Keratinocyte (primary cell): ENCODE results near the gene CAST. TPM values are rescaled to one million over a fixed set of nuclear protein-coding genes. Genes with fewer than 3 reads are reported as not detected.

Experiments
- DNase-seq: peaks from one replicate; pipeline ENCODE4 v3.0.0-alpha.2; 2011; ENCODE audit warnings: low read depth, missing footprints, low spot score
- FAIRE-seq: peaks from 2 replicates; lab custom pipeline; 2011; peaks lifted over from hg19 to GRCh38; lab: Jason Lieb, UNC
- H2AFZ ChIP-seq: 2 replicates; pipeline ENCODE4 v1.6.0; 2012; ENCODE audit warnings: low read length, control low read depth, inconsistent platforms; ENCODE audit not compliant: control insufficient read depth
- H3K27ac ChIP-seq: 2 replicates; pipeline ENCODE4 v1.5.1; 2011; ENCODE audit warnings: low read length; ENCODE audit not compliant: control insufficient read depth, insufficient read depth
- H3K27me3 ChIP-seq: 3 replicates; pipeline ENCODE4 v1.6.0; 2011; ENCODE audit warnings: low read length; ENCODE audit not compliant: control insufficient read depth, insufficient read depth; ENCODE audit errors: extremely low read depth
- H3K36me3 ChIP-seq, 2 experiments: 2 replicates in 1 of 2; 3 replicates in 1 of 2; pipeline ENCODE4 v1.5.1; 2011; ENCODE audit warnings: low read length in 2 of 2, mild to moderate bottlenecking in 1 of 2; ENCODE audit not compliant: control insufficient read depth in 2 of 2, insufficient read depth in 2 of 2; ENCODE audit errors: extremely low read depth in 1 of 2
- H3K4me1 ChIP-seq: 3 replicates; pipeline ENCODE4 v1.5.1; 2011; ENCODE audit warnings: low read length; ENCODE audit not compliant: control insufficient read depth, insufficient read depth; ENCODE audit errors: extremely low read depth
- H3K4me2 ChIP-seq: 3 replicates; pipeline ENCODE4 v1.6.0; 2011; ENCODE audit warnings: low read depth, low read length; ENCODE audit not compliant: control insufficient read depth, insufficient read depth; ENCODE audit errors: extremely low read depth
- H3K4me3 ChIP-seq, 3 experiments: fragments of 200-600 bp in 1 of 3; sonication (generic) in 1 of 3; 2 replicates in 2 of 3; 3 replicates in 1 of 3; pipeline ENCODE4 v1.5.1; 2011 to 2016; ENCODE audit warnings: low read length in 3 of 3, mild to moderate bottlenecking in 3 of 3, control low read depth in 2 of 3, inconsistent platforms in 1 of 3, low read depth in 1 of 3, mixed read lengths in 1 of 3, mixed run types in 1 of 3, moderate library complexity in 1 of 3; ENCODE audit not compliant: control insufficient read depth in 2 of 3, insufficient read depth in 2 of 3; ENCODE audit errors: extremely low read depth in 1 of 3
- H3K79me2 ChIP-seq: 2 replicates; pipeline ENCODE4 v1.6.0; 2012; ENCODE audit warnings: low read length; ENCODE audit not compliant: control insufficient read depth, insufficient read depth
- H3K9ac ChIP-seq: 3 replicates; pipeline ENCODE4 v1.6.0; 2011; ENCODE audit warnings: low read length; ENCODE audit not compliant: control insufficient read depth, insufficient read depth; ENCODE audit errors: extremely low read depth
- H3K9me1 ChIP-seq: 3 replicates; pipeline ENCODE4 v1.6.0; 2011; ENCODE audit warnings: low read length; ENCODE audit not compliant: control insufficient read depth, insufficient read depth; ENCODE audit errors: extremely low read depth
- H3K9me3 ChIP-seq: 2 replicates; pipeline ENCODE4 v1.5.1; 2012; ENCODE audit warnings: low read depth, low read length; ENCODE audit not compliant: control insufficient read depth
- H4K20me1 ChIP-seq: 3 replicates; pipeline ENCODE4 v1.6.0; 2011; ENCODE audit warnings: low read length; ENCODE audit not compliant: control insufficient read depth, insufficient read depth; ENCODE audit errors: extremely low read depth
- EZH2 ChIP-seq: IDR thresholded peaks from one replicate; pipeline ENCODE4 v1.6.1; 2012; ENCODE audit warnings: inconsistent platforms, mild to moderate bottlenecking, low read length, moderate library complexity
- dilution Hi-C: fragments of 300-500 bp; cut with MboI; formaldehyde crosslinking; loops from one replicate; pipeline ENCODE4 v1.7.0; 2020; ENCODE audit warnings: low sequenced_read_pairs; ENCODE audit not compliant: extremely low pct_ligation_motif_present
- polyA plus RNA-seq, 5 experiments: library from polyadenylated mRNA; depleted of rRNA in 3 of 5; stranded (reverse) in 3 of 5; stranded (forward) in 1 of 5; unstranded in 1 of 5; fragments of >200 nt; gene quantifications; 1 replicate in 1 of 5; 2 replicates in 3 of 5; 3 replicates in 1 of 5; pipeline versions ENCODE4 v1.2.1 to v1.2.3, GENCODE V29; 2011 to 2012; ENCODE audit warnings: missing spikeins in 2 of 5, low read depth in 1 of 5, low replicate concordance in 1 of 5
- TF ChIP-seq, protein P1 (sequence below), 3 experiments: IDR thresholded peaks in 1 of 3; conservative IDR thresholded peaks in 1 of 3; optimal IDR thresholded peaks in 1 of 3; 2 replicates in 2 of 3; 3 replicates in 1 of 3; pipeline versions ENCODE3 to v1.5.1; 2011; ENCODE audit warnings: low read length in 3 of 3, mild to moderate bottlenecking in 3 of 3, moderate library complexity in 2 of 3, control low read depth in 1 of 3, inconsistent platforms in 1 of 3; ENCODE audit not compliant: insufficient read depth in 2 of 3; ENCODE audit errors: extremely low read depth in 1 of 3

Gene CAST
- polyA plus RNA-seq, 1 donor (not counting 4 experiments of a cell fraction or from before 2014, with no cell fraction given) = 238 TPM

GRCh38 chr5:96816411-96816939 is 154.3 kb downstream of the CAST start:
- DNase-seq (no peak), FAIRE-seq (peak; percentile 34)
- peaks cover 6% of the 10 kb centered on the region for H3K4me1 ChIP-seq
- H3K27me3 ChIP-seq = no peaks in the 10 kb centered on the region
- H3K9me3 ChIP-seq = no peaks in the 10 kb centered on the region
- H3K36me3 ChIP-seq = no peaks in the 10 kb centered on the region
- H3K4me3 ChIP-seq = no peak overlapping the region
- H2AFZ ChIP-seq = no peak overlapping the region
- H3K79me2 ChIP-seq = no peaks in the 10 kb centered on the region
- H4K20me1 ChIP-seq = no peaks in the 10 kb centered on the region
- no peak overlapping the region for H3K27ac ChIP-seq
- dilution Hi-C loops = no loop called here
- H3K4me2 ChIP-seq = no peak overlapping the region
- H3K9ac ChIP-seq = no peak overlapping the region
- no peaks in the 10 kb centered on the region for H3K9me1 ChIP-seq
- TF ChIP-seq, protein P1, sequence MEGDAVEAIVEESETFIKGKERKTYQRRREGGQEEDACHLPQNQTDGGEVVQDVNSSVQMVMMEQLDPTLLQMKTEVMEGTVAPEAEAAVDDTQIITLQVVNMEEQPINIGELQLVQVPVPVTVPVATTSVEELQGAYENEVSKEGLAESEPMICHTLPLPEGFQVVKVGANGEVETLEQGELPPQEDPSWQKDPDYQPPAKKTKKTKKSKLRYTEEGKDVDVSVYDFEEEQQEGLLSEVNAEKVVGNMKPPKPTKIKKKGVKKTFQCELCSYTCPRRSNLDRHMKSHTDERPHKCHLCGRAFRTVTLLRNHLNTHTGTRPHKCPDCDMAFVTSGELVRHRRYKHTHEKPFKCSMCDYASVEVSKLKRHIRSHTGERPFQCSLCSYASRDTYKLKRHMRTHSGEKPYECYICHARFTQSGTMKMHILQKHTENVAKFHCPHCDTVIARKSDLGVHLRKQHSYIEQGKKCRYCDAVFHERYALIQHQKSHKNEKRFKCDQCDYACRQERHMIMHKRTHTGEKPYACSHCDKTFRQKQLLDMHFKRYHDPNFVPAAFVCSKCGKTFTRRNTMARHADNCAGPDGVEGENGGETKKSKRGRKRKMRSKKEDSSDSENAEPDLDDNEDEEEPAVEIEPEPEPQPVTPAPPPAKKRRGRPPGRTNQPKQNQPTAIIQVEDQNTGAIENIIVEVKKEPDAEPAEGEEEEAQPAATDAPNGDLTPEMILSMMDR (optimal IDR thresholded peaks at IDR 0.05 in 1 of 3, IDR thresholded peaks at IDR 0.05 in 1 of 3, conservative IDR thresholded peaks at IDR 0.05 in 1 of 3; ENCODE audit: extremely low read depth in 1 of 3, insufficient read depth in 2 of 3, low read length in 3 of 3) = no peak
- TF ChIP-seq EZH2 = no peak

DNA sequence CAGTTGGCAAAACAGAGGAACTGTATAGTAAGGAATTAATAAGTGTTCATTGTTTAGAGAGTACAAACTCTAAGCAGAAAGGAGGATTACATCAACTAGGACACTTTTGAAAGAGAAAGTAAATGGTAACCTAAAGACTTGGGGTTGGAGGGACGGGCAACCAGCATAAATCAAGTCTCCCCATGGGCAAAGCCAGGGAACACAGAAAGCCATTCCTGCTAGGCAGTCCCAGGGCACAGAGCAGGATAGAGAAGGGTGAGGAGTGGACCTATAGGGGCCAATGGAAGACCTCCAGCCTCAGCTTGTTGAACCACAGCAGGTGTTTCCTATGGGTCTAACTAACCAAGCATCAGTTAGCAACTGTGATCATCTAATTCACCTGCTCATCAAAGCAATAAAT is 154.8 kb downstream of the CAST start:
- Histone ChIP-seq H3K9me1 (no peaks in the 10 kb centered on the region), H3K4me3 (no peak overlapping the region), H3K4me1 (peaks cover 12% of the 10 kb centered on the region), H3K9ac (no peak overlapping the region), H3K27me3 (no peaks in the 10 kb centered on the region), H4K20me1 (no peaks in the 10 kb centered on the region), H3K27ac (no peak overlapping the region), H3K9me3 (no peaks in the 10 kb centered on the region), H3K4me2 (no peak overlapping the region), H3K36me3 (no peaks in the 10 kb centered on the region), H3K79me2 (no peaks in the 10 kb centered on the region), H2AFZ (no peak overlapping the region)
- TF ChIP-seq, protein P1 (optimal IDR thresholded peaks at IDR 0.05 in 1 of 3, IDR thresholded peaks at IDR 0.05 in 1 of 3, conservative IDR thresholded peaks at IDR 0.05 in 1 of 3; ENCODE audit: extremely low read depth in 1 of 3, insufficient read depth in 2 of 3, low read length in 3 of 3) = no peak
- no peak for TF ChIP-seq EZH2
- dilution Hi-C loops = no loop called here
- no peak for FAIRE-seq
- DNase-seq = no peak
